ENCODE data around the gene MRPS23.

The MRPS23 gene

GRCh38 chr17:57873261-57874057, 23.6 kb upstream of the MRPS23 start:
- Histone ChIP-seq H3K4me1 (ENCODE audit: insufficient read depth, low read length, severe bottlenecking) (peaks cover 2% of the 10 kb centered on the region), H3K27me3 (ENCODE audit: insufficient read depth, low read length) (peaks cover 19% of the 10 kb centered on the region), H4K20me1 (ENCODE audit: insufficient read depth, low read length) (no peaks in the 10 kb centered on the region), H3K27ac (ENCODE audit: low read depth, low read length, poor library complexity, severe bottlenecking) (no peak overlapping the region), H2AFZ (ENCODE audit: low read length) (no peak overlapping the region), H3F3A (ENCODE audit: insufficient read depth, low read length) (no peaks in the 10 kb centered on the region), H3K4me3 (ENCODE audit: low read depth, low read length, poor library complexity, severe bottlenecking) (no peak overlapping the region), H3K9me3 (ENCODE audit: low read length) (no peaks in the 10 kb centered on the region), H3K9me2 (ENCODE audit: low read depth, low read length) (no peaks in the 10 kb centered on the region), H3K4me2 (ENCODE audit: low read length) (no peak overlapping the region), H3K9ac (ENCODE audit: low read length) (no peak overlapping the region), H3K36me3 (ENCODE audit: insufficient read depth, low read length) (no peaks in the 10 kb centered on the region), H3K79me2 (ENCODE audit: insufficient read depth, low read length) (no peaks in the 10 kb centered on the region)
- TF ChIP-seq CTCF (IDR thresholded peaks at IDR 0.05; ENCODE audit: low read length) (no peak), EZH2 (IDR thresholded peaks at IDR 0.05; ENCODE audit: borderline replicate concordance, low read length) (no peak)

- Histone ChIP-seq H2AFZ (ENCODE audit: low read length) (no peak overlapping the region), H3F3A (ENCODE audit: insufficient read depth, low read length) (no peaks in the 10 kb centered on the region), H3K9me3 (ENCODE audit: low read length) (no peaks in the 10 kb centered on the region), H3K79me2 (ENCODE audit: insufficient read depth, low read length) (no peaks in the 10 kb centered on the region), H3K27me3 (ENCODE audit: insufficient read depth, low read length) (peaks cover 19% of the 10 kb centered on the region), H3K4me1 (ENCODE audit: insufficient read depth, low read length, severe bottlenecking) (peaks cover 11% of the 10 kb centered on the region), H3K4me3 (ENCODE audit: low read depth, low read length, poor library complexity, severe bottlenecking) (no peak overlapping the region), H4K20me1 (ENCODE audit: insufficient read depth, low read length) (no peaks in the 10 kb centered on the region), H3K9ac (ENCODE audit: low read length) (no peak overlapping the region), H3K27ac (ENCODE audit: low read depth, low read length, poor library complexity, severe bottlenecking) (no peak overlapping the region), H3K9me2 (ENCODE audit: low read depth, low read length) (no peaks in the 10 kb centered on the region), H3K4me2 (ENCODE audit: low read length) (no peak overlapping the region), H3K36me3 (ENCODE audit: insufficient read depth, low read length) (no peaks in the 10 kb centered on the region)
- no peak for TF ChIP-seq CTCF (IDR thresholded peaks at IDR 0.05; ENCODE audit: low read length)
- no peak for TF ChIP-seq EZH2 (IDR thresholded peaks at IDR 0.05; ENCODE audit: borderline replicate concordance, low read length)
Measured at GRCh38 chr17:57872536-57872935, 22.7 kb upstream of the MRPS23 start.

GRCh38 chr17:57871863-57872262, 22.0 kb upstream of the MRPS23 start:
- H3K9ac ChIP-seq (ENCODE audit: low read length): no peak overlapping the region
- H3K27ac ChIP-seq (ENCODE audit: low read depth, low read length, poor library complexity, severe bottlenecking): no peak overlapping the region
- H3K36me3 ChIP-seq (ENCODE audit: insufficient read depth, low read length): no peaks in the 10 kb centered on the region
- no peaks in the 10 kb centered on the region for H3K9me2 ChIP-seq (ENCODE audit: low read depth, low read length)
- H3K4me2 ChIP-seq (ENCODE audit: low read length): no peak overlapping the region
- no peaks in the 10 kb centered on the region for H3K79me2 ChIP-seq (ENCODE audit: insufficient read depth, low read length)
- TF ChIP-seq EZH2 (IDR thresholded peaks at IDR 0.05; ENCODE audit: borderline replicate concordance, low read length) (no peak), CTCF (IDR thresholded peaks at IDR 0.05; ENCODE audit: low read length) (no peak)
- no peaks in the 10 kb centered on the region for H4K20me1 ChIP-seq (ENCODE audit: insufficient read depth, low read length)
- H3K9me3 ChIP-seq (ENCODE audit: low read length): no peaks in the 10 kb centered on the region
- peaks cover 11% of the 10 kb centered on the region for H3K4me1 ChIP-seq (ENCODE audit: insufficient read depth, low read length, severe bottlenecking)
- H3K27me3 ChIP-seq (ENCODE audit: insufficient read depth, low read length): peaks cover 19% of the 10 kb centered on the region
- H3F3A ChIP-seq (ENCODE audit: insufficient read depth, low read length): no peaks in the 10 kb centered on the region
- no peak overlapping the region for H3K4me3 ChIP-seq (ENCODE audit: low read depth, low read length, poor library complexity, severe bottlenecking)
- H2AFZ ChIP-seq (ENCODE audit: low read length): no peak overlapping the region
